H9 (cell line): ENCODE measurements around the gene PDE4DIP. TPM values are rescaled to one million over a fixed set of nuclear protein-coding genes. Genes with fewer than 3 reads are reported as not detected.
"Not testable (repeated sequence)": the region's sequence is repeated elsewhere in the genome, so short reads cannot be mapped to it uniquely, and the experiment has no call there.

Experiments
- DNase-seq: peaks from one replicate; pipeline ENCODE4 v3.0.0-alpha.2; 2017
- H2AFZ ChIP-seq: one replicate; pipeline ENCODE4 v1.6.1; 2013; ENCODE audit warnings: mild to moderate bottlenecking, low read length, control low read depth, moderate library complexity
- H2AK5ac ChIP-seq: 2 replicates; pipeline ENCODE4 v1.6.1; 2013; ENCODE audit warnings: low read length, control low read depth, mixed read lengths; ENCODE audit not compliant: insufficient read length
- H2BK120ac ChIP-seq: one replicate; pipeline ENCODE4 v1.6.1; 2013; ENCODE audit warnings: low read depth, mild to moderate bottlenecking, low read length, control low read depth, inconsistent platforms; ENCODE audit not compliant: poor library complexity, severe bottlenecking
- H2BK12ac ChIP-seq: 2 replicates; pipeline ENCODE4 v1.6.1; 2013; ENCODE audit warnings: low read length, control low read depth, mixed read lengths, low read depth; ENCODE audit not compliant: insufficient read length
- H2BK15ac ChIP-seq: 2 replicates; pipeline ENCODE4 v1.6.1; 2013; ENCODE audit warnings: low read depth, low read length, control low read depth
- H2BK20ac ChIP-seq: one replicate; pipeline ENCODE4 v1.6.1; 2013; ENCODE audit warnings: low read depth, mild to moderate bottlenecking, low read length, control low read depth, inconsistent platforms; ENCODE audit not compliant: poor library complexity, severe bottlenecking
- H2BK5ac ChIP-seq: 2 replicates; pipeline ENCODE4 v1.6.1; 2013; ENCODE audit warnings: low read length, control low read depth, mixed read lengths; ENCODE audit not compliant: insufficient read length
- H3K14ac ChIP-seq: 2 replicates; pipeline ENCODE4 v1.6.1; 2013; ENCODE audit warnings: low read length, control low read depth; ENCODE audit not compliant: insufficient read depth
- H3K18ac ChIP-seq: 2 replicates; pipeline ENCODE4 v1.6.1; 2013; ENCODE audit warnings: low read depth, mild to moderate bottlenecking, mixed read lengths, low read length, control low read depth; ENCODE audit not compliant: insufficient read length
- H3K23ac ChIP-seq: 2 replicates; pipeline ENCODE4 v1.6.1; 2013; ENCODE audit warnings: low read length, control low read depth, mixed read lengths, low read depth; ENCODE audit not compliant: insufficient read length
- H3K23me2 ChIP-seq: 2 replicates; pipeline ENCODE4 v1.6.1; 2013; ENCODE audit warnings: low read depth, mild to moderate bottlenecking, mixed read lengths, low read length, control low read depth; ENCODE audit not compliant: insufficient read length, poor library complexity, severe bottlenecking
- H3K27ac ChIP-seq: 2 replicates; pipeline ENCODE4 v1.5.1; 2013; ENCODE audit warnings: low read length, control low read depth, mixed read lengths, low read depth; ENCODE audit not compliant: insufficient read length
- H3K27me3 ChIP-seq: 2 replicates; pipeline ENCODE4 v1.6.1; 2013; ENCODE audit warnings: low read length, control low read depth, inconsistent platforms; ENCODE audit not compliant: insufficient read depth
- H3K4ac ChIP-seq: 2 replicates; pipeline ENCODE4 v1.6.1; 2013; ENCODE audit warnings: low read depth, mild to moderate bottlenecking, control low read depth, inconsistent platforms, low read length, moderate library complexity
- H3K4me1 ChIP-seq: 2 replicates; pipeline ENCODE4 v1.6.1; 2013; ENCODE audit warnings: low read length, control low read depth, inconsistent platforms; ENCODE audit not compliant: insufficient read depth
- H3K4me2 ChIP-seq: 2 replicates; pipeline ENCODE4 v1.6.1; 2013; ENCODE audit warnings: low read length, control low read depth, mixed read lengths; ENCODE audit not compliant: insufficient read length, insufficient read depth
- H3K56ac ChIP-seq: 2 replicates; pipeline ENCODE4 v1.6.1; 2013; ENCODE audit warnings: low read depth, mild to moderate bottlenecking, mixed read lengths, low read length, control low read depth; ENCODE audit not compliant: insufficient read length
- H3K79me1 ChIP-seq: 2 replicates; pipeline ENCODE4 v1.6.1; 2013; ENCODE audit warnings: low read depth, mild to moderate bottlenecking, moderate library complexity, low read length, control low read depth, inconsistent platforms; ENCODE audit not compliant: insufficient read depth, poor library complexity, severe bottlenecking
- H3K79me2 ChIP-seq: 2 replicates; pipeline ENCODE4 v1.6.1; 2013; ENCODE audit warnings: low read length, control low read depth, inconsistent platforms; ENCODE audit not compliant: insufficient read depth
- H3K9ac ChIP-seq: 2 replicates; pipeline ENCODE4 v1.6.1; 2013; ENCODE audit warnings: low read length, control low read depth, mixed read lengths; ENCODE audit not compliant: insufficient read length; ENCODE audit errors: extremely low read depth
- H3K9me3 ChIP-seq: one replicate; pipeline ENCODE4 v1.6.1; 2013; ENCODE audit warnings: low read depth, low read length, inconsistent platforms; ENCODE audit not compliant: control insufficient read depth
- H3T11ph ChIP-seq: one replicate; pipeline ENCODE4 v1.6.1; 2013; ENCODE audit warnings: mild to moderate bottlenecking, low read length, control low read depth, inconsistent platforms
- H4K20me1 ChIP-seq: one replicate; pipeline ENCODE4 v1.6.1; 2013; ENCODE audit not compliant: control insufficient read depth, insufficient read length, insufficient read depth
- H4K5ac ChIP-seq: 2 replicates; pipeline ENCODE4 v1.6.1; 2013; ENCODE audit warnings: low read depth, mild to moderate bottlenecking, mixed read lengths, low read length, control low read depth; ENCODE audit not compliant: insufficient read length
- H4K8ac ChIP-seq: replicated peaks from 2 replicates; pipeline ENCODE4 v1.6.1; 2013; ENCODE audit warnings: low read length, control low read depth, mixed read lengths, low read depth; ENCODE audit not compliant: insufficient read length
- H4K91ac ChIP-seq: 2 replicates; pipeline ENCODE4 v1.6.1; 2013; ENCODE audit warnings: low read depth, mild to moderate bottlenecking, moderate library complexity, mixed read lengths, low read length, control low read depth; ENCODE audit not compliant: insufficient read length
- H3K27ac Mint-ChIP-seq, 3 experiments: 2 replicates in 2 of 3; 3 replicates in 1 of 3; pipeline ENCODE4 v1.8.0; 2020 to 2021; ENCODE audit warnings: mixed read lengths in 3 of 3, mild to moderate bottlenecking in 1 of 3, moderate library complexity in 1 of 3
- H3K27me3 Mint-ChIP-seq: 2 replicates; pipeline ENCODE4 v1.8.0; 2021; ENCODE audit warnings: low read depth, mild to moderate bottlenecking, moderate library complexity, mixed read lengths
- H3K36me3 Mint-ChIP-seq, 3 experiments: 2 replicates in 2 of 3; 3 replicates in 1 of 3; pipeline ENCODE4 v1.8.0; 2020 to 2021; ENCODE audit warnings: low read depth in 3 of 3, mixed read lengths in 3 of 3; ENCODE audit not compliant: insufficient read depth in 1 of 3
- H3K4me1 Mint-ChIP-seq, 2 experiments: 2 replicates each; pipeline ENCODE4 v1.8.0; 2020; ENCODE audit warnings: mixed read lengths in 2 of 2
- H3K4me3 Mint-ChIP-seq, 2 experiments: 2 replicates in 1 of 2; 3 replicates in 1 of 2; pipeline ENCODE4 v1.8.0; 2020 to 2021; ENCODE audit warnings: mild to moderate bottlenecking in 2 of 2, mixed read lengths in 2 of 2, moderate library complexity in 1 of 2
- H3K9me3 Mint-ChIP-seq, 2 experiments: 2 replicates in 1 of 2; 3 replicates in 1 of 2; pipeline ENCODE4 v1.8.0; 2020; ENCODE audit warnings: mild to moderate bottlenecking in 2 of 2, mixed read lengths in 2 of 2, moderate library complexity in 1 of 2
- WGBS: extraction: QIAGEN DNeasy Blood & Tissue Kit; methylation state at CpG from one replicate; pipeline ENCODE4 v1.1.7; 2013; ENCODE audit warnings: missing lambda C conversion rate, low lambda C conversion rate, mixed read lengths; ENCODE audit not compliant: insufficient read length; ENCODE audit errors: extremely low coverage; 5-methylcytosine and 5-hydroxymethylcytosine counted together
- total RNA-seq: library from RNA; stranded (reverse); gene quantifications from 2 replicates; pipeline ENCODE4 v1.2.1, GENCODE V29; 2021

The PDE4DIP gene
- total RNA-seq, 1 experiment from 2014 or later = 15.7 TPM

DNA sequence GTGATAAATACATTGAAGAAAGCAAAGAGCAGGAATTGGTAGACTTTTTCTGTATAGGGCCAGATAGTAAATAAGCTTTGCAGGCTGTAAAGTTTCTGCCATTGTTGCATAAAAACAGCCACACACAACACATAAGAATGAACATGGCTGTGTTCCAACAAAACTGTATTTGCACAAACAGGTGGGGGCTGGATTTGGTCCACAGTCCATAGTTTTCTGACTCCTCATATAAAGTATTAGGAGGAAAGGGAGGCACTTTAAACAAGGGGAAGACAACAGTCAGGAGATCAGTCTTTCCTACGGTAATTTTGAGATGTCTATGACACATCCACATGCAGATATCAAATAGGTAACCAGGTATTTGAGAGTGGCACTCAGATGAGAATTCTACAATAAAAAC lies 100.9 kb downstream of the PDE4DIP start:
- not testable (repeated sequence) for H3K9me3 Mint-ChIP-seq, H3K23me2 ChIP-seq, H4K91ac ChIP-seq, H3K18ac ChIP-seq, H3K79me2 ChIP-seq, H3K4ac ChIP-seq, H4K8ac ChIP-seq, H3K23ac ChIP-seq, H3K9me3 ChIP-seq, H3T11ph ChIP-seq, H3K4me3 Mint-ChIP-seq, H3K14ac ChIP-seq, H2AFZ ChIP-seq, H3K27ac Mint-ChIP-seq, H2AK5ac ChIP-seq, H3K27me3 Mint-ChIP-seq, H3K56ac ChIP-seq, H2BK12ac ChIP-seq, H2BK5ac ChIP-seq, H3K4me1 ChIP-seq, H3K27me3 ChIP-seq, H3K79me1 ChIP-seq, H3K36me3 Mint-ChIP-seq, H2BK15ac ChIP-seq, H3K4me1 Mint-ChIP-seq, H3K4me2 ChIP-seq, H2BK20ac ChIP-seq, DNase-seq, H4K20me1 ChIP-seq, H3K27ac ChIP-seq, H4K5ac ChIP-seq, H3K9ac ChIP-seq, H2BK120ac ChIP-seq
- WGBS = no CpG with 5 or more reads among the region's 1 CpG

DNA sequence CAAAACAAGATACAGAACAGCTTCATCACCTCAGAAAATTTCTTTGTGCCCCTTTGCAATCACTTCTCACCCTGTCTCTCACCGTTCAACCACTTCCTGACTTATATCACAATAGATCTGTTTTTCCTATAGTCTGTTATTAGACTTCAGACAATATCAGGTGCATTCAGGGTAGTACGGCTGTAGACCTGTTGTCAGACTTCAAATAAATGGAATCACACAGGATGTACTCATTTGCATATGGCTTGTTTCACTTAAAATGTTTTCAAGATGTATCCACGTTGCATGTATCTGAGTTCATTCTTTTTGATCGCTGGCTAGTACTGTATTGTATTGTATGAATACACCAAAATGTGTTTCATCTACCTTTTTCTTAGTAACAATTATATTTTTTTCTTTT lies 104.5 kb downstream of the PDE4DIP start:
- not testable (repeated sequence) for H2BK20ac ChIP-seq, H3T11ph ChIP-seq, H4K8ac ChIP-seq, H2BK5ac ChIP-seq, H3K9me3 ChIP-seq, H3K36me3 Mint-ChIP-seq, H3K27me3 ChIP-seq, H2BK12ac ChIP-seq, H3K56ac ChIP-seq, H2BK120ac ChIP-seq, H3K4me1 ChIP-seq, H3K79me2 ChIP-seq, H2AK5ac ChIP-seq, H3K9me3 Mint-ChIP-seq, H2AFZ ChIP-seq, H2BK15ac ChIP-seq, H4K5ac ChIP-seq, H3K18ac ChIP-seq, H4K20me1 ChIP-seq, H3K4ac ChIP-seq, H3K14ac ChIP-seq, H3K4me2 ChIP-seq, H3K27ac Mint-ChIP-seq, H4K91ac ChIP-seq, H3K79me1 ChIP-seq, H3K27ac ChIP-seq, DNase-seq, H3K27me3 Mint-ChIP-seq, H3K23me2 ChIP-seq, H3K23ac ChIP-seq, H3K9ac ChIP-seq, H3K4me3 Mint-ChIP-seq
- H3K4me1 Mint-ChIP-seq = peaks cover 3 to 12% of the 10 kb centered on the region in 2 experiments
- WGBS = no CpG with 5 or more reads among the region's 4 CpGs
